ENCODE measurements around the gene SMIM27. TPM values are rescaled to one million over a fixed set of nuclear protein-coding genes. Genes with fewer than 3 reads are reported as not detected.

Gene SMIM27
- total RNA-seq, 1 experiment from 2014 or later: 8.1 TPM

GRCh38 chr9:32579706-32580331 is 27.7 kb downstream of the SMIM27 start:
- H3K27ac ChIP-seq (ENCODE audit: low read depth, low read length): no peak overlapping the region
- H3K36me3 ChIP-seq (ENCODE audit: control insufficient read depth in 1 of 2, insufficient read depth in 2 of 2, low read length in 2 of 2): no peaks in the 10 kb centered on the region
- H3K9me3 ChIP-seq (ENCODE audit: control insufficient read depth in 1 of 2, insufficient read depth in 1 of 2, low read depth in 1 of 2, low read length in 2 of 2): no peaks in the 10 kb centered on the region
- peak overlapping the region; percentile 81 for H2AFZ ChIP-seq (ENCODE audit: low read depth, low read length, poor library complexity, severe bottlenecking)
- H3K4me3 ChIP-seq (replicated peaks in 1 of 2; ENCODE audit: low read depth in 1 of 2, low read length in 2 of 2): no peak overlapping the region
- intact Hi-C loops (cut with micrococcal nuclease): loop anchor here (1.0 to 10.0 kb wide), 4 partner anchors 123 to 645 kb away; no protein-coding TSS in a partner anchor
- no peaks in the 10 kb centered on the region for H3K9me2 ChIP-seq (ENCODE audit: insufficient read depth)
- TF ChIP-seq SRF (IDR thresholded peaks at IDR 0.05; ENCODE audit: low read depth) (no peak), YY1 (IDR thresholded peaks at IDR 0.05; ENCODE audit: extremely low read depth, insufficient replicate concordance, low read depth, low read length) (peak; percentile 33), RAD21 (IDR thresholded peaks at IDR 0.05; ENCODE audit: low read depth) (peak; percentile 83), CTCF (IDR thresholded peaks at IDR 0.05 in 2 of 3, conservative IDR thresholded peaks at IDR 0.05 in 1 of 3; ENCODE audit: borderline replicate concordance in 1 of 3, insufficient read depth in 1 of 3, low read depth in 2 of 3, low read length in 2 of 3) (peak; percentile 85 to 94 (median 91))
- ATAC-seq (peak; percentile 49; the same call in 1 of the 2 replicates), DNase-seq (ENCODE audit: low read depth, low spot score) (peak; percentile 48)
- RAD21 ChIA-PET (ENCODE audit: low non-redundant PET in 1 of 2, low total read pairs in 2 of 2, uncharacterized antibody in 2 of 2, unreplicated experiment in 2 of 2): interaction anchor here (3.4 to 4.0 kb wide), 2 partner anchors 201 kb away, joined by 33 to 38 read pairs; no protein-coding TSS in a partner anchor
- POLR2A ChIA-PET: interaction anchor here (1.1 to 3.7 kb wide), 2 partner anchors 195 to 200 kb away, joined by 10 to 24 read pairs; partner anchors contain the start of gene ACO1
- BruUV-seq (replicated peaks): no TSS peak
- H3K27me3 ChIP-seq (ENCODE audit: insufficient read depth, low read length): no peaks in the 10 kb centered on the region
- no peaks in the 10 kb centered on the region for H3K4me1 ChIP-seq (ENCODE audit: control insufficient read depth in 1 of 2, insufficient read depth in 2 of 2, low read length in 2 of 2)
- CTCF ChIA-PET: interaction anchor here (0.7 to 13.3 kb wide), 15 partner anchors 9 to 445 kb away, joined by 3 to 553 read pairs (median 5); partner anchors contain the start of genes ACO1, DNAJA1 and RIGI
- no peaks in the 10 kb centered on the region for H4K20me1 ChIP-seq (ENCODE audit: insufficient read depth)
- H3K79me2 ChIP-seq (ENCODE audit: insufficient read depth, low read length): no peaks in the 10 kb centered on the region
- no peak overlapping the region for H3K9ac ChIP-seq (ENCODE audit: low read length)
- H3K4me2 ChIP-seq (ENCODE audit: low read length): no peak overlapping the region
